T-helper 2 cell treated with Interferon-gamma antibody and Interleukin-4, amounts not matched to agents 100 ng/mL and 5 ng/mL, for 36 hours (primary cell): ENCODE results near the gene SNHG17. TPM values are rescaled to one million over a fixed set of nuclear protein-coding genes. Genes with fewer than 3 reads are reported as not detected.
"Not testable (repeated sequence)": the region's sequence is repeated elsewhere in the genome, so short reads cannot be mapped to it uniquely, and the experiment has no call there.

ENCODE experiments used
- intact Hi-C: fragments of 100-400 bp; cut with micrococcal nuclease; formaldehyde crosslinking; loops from one replicate; pipeline ENCODE4 v1.15.1; 2023
- total RNA-seq: library from RNA; stranded (reverse); gene quantifications from 2 replicates; pipeline ENCODE4 v1.2.3, GENCODE V29; 2022

Gene SNHG17
- total RNA-seq, 1 donor from 2014 or later, result 48.6 TPM

GRCh38 chr20:38421915-38422314 is 13.2 kb downstream of the SNHG17 start:
- intact Hi-C loops, result no loop called here

- intact Hi-C loops, result no loop called here
Measured at GRCh38 chr20:38420388-38421085, 14.6 kb downstream of the SNHG17 start.

GRCh38 chr20:38418509-38419204 is 16.5 kb downstream of the SNHG17 start:
- intact Hi-C loops, result no loop called here

GRCh38 chr20:38414769-38415450 is 20.2 kb downstream of the SNHG17 start:
- intact Hi-C loops, result no loop called here

DNA sequence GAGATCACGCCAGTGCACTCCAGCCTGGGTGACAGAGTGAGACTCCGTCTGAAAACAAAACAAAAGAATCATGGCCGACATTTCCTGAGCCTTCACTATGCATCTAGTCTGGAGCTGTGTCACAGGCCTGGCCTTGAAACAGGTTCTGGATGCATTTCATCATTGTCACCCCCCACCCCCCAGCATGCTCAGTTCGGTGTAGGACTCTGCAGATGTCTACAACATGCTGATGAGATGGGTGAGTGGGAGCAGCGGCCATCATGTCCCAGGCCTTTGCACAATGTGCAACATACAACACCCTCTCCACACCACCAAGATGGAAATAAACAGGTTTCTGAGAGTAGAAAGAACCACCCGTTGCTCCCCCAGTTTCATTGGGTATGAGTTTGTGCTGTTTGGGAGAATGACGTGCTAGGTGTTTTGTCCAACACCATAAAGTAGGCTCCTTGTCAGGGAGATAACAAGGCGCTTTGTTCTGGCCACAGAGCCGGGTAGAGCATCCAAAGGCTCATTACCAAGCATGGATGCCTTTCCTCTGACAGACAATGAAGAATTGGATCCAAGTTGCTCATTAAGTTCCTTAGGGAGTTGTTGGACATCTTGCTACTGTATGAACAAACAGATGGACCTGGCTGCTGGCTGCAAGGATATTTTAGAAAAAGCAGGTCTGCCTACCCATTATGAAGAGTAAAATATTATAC is 22.1 kb downstream of the SNHG17 start:
- intact Hi-C loops, result no loop called here

DNA sequence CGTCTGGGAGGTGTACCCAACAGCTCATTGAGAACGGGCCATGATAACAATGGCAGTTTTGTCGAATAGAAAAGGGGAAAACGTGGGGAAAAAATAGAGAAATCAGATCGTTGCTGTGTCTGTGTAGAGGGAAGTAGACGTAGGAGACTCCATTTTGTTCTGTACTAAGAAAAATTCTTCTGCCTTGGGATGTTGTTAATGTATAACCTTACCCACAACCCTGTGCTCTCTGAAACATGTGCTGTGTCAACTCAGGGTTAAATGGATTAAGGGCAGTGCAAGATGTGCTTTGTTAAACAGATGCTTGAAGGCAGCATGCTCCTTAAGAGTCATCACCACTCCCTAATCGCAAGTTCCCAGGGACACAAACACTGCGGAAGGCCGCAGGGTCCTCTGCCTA is 27.3 kb downstream of the SNHG17 start:
- intact Hi-C loops, result loop anchor here (5.0 kb wide), 1 partner anchor 351 kb away; no protein-coding TSS in a partner anchor

DNA sequence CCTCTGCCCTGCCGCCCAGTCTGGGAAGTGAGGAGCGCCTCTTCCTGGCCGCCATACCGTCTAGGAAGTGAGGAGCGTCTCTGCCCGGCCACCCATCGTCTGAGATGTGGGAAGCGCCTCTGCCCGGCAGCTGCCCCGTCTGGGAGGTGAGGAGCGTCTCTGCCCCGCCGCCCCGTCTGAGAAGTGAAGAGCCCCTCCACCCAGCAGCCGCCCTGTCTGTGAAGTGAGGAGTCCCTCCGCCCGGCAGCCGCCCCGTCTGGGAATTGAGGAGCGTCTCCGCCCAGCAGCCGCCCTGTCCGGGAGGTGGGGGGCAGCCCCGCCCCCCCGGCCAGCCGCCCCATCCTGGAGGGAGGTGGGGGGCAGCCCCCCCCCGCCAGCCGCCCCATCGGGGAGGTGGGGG is 27.8 kb downstream of the SNHG17 start:
- intact Hi-C loops, result loop anchor here (5.0 kb wide), 1 partner anchor 350 kb away; no protein-coding TSS in a partner anchor

DNA sequence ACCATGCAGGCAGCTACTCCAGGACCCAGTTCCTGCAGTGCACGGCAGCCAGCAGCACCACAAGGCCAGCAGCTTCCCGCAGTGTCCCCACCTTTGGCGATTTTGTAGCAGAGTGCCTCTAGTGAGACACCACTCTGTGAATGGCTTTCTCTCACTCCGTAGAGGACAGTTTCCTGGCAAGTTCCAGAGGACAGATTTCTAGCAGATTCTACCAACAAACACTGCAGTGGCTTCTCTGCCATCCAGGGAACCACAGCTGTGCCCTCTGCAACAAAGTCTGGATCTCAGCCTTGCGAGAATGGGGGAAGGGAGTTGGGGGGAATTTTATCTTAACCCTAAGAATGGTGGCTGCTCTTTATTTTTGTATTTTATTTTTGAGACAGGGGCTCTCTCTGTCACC is 28.7 kb downstream of the SNHG17 start:
- intact Hi-C loops, result loop anchor here (5.0 kb wide), 1 partner anchor 349 kb away; no protein-coding TSS in a partner anchor

DNA sequence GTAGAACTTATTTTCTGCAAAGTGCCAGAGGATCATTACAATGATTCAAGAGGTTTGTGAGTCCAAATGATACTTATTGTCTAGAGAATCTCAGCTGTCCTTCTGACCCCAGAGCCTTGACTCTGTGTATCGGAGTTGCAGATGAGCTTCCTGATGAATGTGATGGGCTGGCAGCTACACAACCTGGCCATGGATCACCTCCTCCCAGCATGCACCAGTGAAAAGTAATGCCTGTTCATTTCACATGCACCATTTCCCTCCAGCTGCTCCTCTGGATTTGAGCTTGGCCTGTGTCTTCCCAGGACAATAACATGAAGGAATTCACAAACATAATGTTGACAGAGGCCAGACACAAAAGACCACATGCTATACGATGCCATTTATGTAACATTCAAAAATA is 30.0 kb downstream of the SNHG17 start:
- intact Hi-C loops, result loop anchor here (5.0 kb wide), 1 partner anchor 348 kb away; no protein-coding TSS in a partner anchor

DNA sequence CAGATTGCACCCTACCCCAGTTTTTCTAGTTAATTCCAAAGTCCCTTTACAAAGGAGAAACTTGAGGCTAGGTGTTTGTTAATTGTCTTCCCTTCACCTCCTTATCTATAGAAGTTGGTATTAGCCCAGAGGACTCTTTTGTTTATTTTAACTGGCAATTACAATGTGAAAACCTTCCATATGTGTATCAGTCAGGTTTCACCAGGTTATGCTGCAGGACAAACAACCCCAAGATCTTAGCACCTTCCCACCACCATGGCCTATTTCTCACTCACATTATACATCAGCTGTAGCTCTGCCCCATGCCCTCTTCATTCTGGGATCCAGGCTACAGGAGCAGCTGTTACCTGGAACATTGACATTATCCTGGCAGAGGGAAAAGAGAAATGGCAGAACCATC is 31.1 kb downstream of the SNHG17 start:
- intact Hi-C loops, result no loop called here

DNA sequence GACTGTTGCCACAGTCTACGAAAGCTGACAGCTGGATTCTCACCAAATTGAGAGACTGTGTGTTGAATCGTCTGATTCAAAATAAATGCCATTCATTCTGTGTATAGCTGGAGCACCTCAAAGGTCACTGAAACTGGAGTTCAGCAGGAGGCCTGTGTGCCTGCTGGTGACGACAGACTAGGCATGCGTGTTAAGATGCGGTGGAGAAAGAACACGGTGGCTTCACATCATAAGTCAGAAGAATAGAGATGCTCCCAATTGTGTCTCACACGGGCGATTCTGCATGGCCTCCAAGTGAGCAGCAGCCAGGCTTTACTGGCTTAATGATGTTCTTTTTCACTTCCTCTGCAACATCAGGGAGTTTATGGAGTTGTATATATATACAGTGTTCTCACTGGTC is 32.3 kb downstream of the SNHG17 start:
- intact Hi-C loops, result no loop called here

DNA sequence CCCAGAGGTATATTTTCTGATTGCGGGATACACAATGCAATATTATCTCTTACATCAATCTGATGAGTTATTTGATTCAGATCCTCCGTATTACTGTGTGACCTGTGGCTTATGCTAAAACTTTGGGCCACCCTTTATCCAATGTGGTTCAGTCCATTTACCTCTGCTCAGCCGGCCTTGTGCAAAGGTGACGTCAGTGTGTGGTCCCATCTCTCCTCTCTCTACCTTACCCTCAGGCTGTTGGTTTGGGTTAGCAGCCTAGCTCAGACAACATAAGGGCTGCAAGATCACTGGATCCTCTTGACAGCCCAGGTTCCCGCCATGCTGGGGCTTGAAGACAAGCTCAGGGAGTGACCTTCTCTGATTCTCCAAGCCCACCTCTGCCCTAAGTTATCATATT is 33.0 kb downstream of the SNHG17 start:
- intact Hi-C loops, result no loop called here

GRCh38 chr20:38395751-38396395 is 39.3 kb downstream of the SNHG17 start:
- intact Hi-C loops, result not testable (repeated sequence)

GRCh38 chr20:38395165-38395564 is 40.0 kb downstream of the SNHG17 start:
- intact Hi-C loops, result no loop called here

GRCh38 chr20:38393259-38393658 is 41.9 kb downstream of the SNHG17 start:
- intact Hi-C loops, result no loop called here

- intact Hi-C loops, result no loop called here
Measured at GRCh38 chr20:38392356-38392755, 42.8 kb downstream of the SNHG17 start.

DNA sequence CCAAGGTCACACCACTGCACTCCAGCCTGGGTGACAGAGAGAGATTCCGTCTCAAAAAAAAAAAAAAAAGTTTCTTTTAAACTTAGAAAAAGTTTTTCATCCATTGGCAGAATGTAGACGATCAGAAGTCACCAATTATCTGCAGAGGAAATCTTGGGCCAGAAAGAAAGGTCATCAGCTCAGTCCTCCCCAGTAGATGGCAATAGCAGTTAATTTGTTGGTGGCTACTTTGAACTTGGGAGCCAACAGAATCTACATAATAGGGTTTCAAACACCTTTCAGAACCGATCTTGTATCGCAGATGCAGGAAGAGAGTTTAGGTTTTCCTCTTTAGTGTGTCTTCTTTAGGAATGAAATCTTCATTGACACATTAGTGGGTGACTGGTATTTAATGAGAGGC is 47.2 kb downstream of the SNHG17 start:
- intact Hi-C loops, result no loop called here

DNA sequence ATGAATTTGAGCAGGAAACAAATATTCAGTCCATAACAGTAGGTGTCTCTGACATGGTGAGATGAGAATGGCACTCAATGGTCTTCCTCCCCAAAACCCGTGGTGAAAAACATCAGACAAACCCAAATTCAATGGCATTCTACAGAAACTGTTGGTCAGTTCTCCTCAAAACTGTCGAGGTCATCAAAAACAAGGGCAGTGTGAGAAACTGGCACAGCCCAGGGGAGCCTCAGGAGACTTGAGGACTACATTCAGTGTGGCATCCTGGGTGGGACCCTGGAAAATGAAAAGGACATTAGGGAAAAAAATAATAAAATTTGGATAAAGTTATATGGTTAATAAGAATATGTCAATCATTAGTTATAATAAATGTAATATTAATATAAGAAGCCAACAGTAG is 48.3 kb downstream of the SNHG17 start:
- intact Hi-C loops, result no loop called here

DNA sequence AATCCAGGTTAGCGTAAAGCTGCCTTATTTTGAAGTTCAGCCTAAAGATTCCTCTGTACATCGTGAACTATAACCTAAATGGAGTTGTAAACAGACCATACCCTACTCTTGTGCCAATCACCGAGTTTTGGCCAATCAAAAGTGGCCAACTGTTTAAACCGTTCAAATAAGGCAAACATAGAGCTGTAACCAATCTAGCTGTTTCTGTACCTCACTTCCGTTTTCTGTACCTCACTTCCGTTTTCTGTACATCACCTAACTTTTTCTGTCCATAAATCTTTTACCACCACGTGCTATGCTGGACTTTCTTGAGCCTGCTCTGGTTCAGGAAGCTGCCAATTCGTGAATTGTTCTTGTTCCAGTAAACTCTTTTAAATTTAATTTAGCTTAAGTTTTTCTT is 49.1 kb downstream of the SNHG17 start:
- intact Hi-C loops, result no loop called here

- intact Hi-C loops, result no loop called here
Measured at GRCh38 chr20:38383147-38383546, 52.0 kb downstream of the SNHG17 start.

- intact Hi-C loops, result not testable (repeated sequence)
Measured at GRCh38 chr20:38377838-38378237, 57.3 kb downstream of the SNHG17 start.
